ENCODE measurements around the gene BCAP31.
A peak's percentile ranks its signal among the peaks of the same experiment; 100 is the strongest.

The BCAP31 gene

DNA sequence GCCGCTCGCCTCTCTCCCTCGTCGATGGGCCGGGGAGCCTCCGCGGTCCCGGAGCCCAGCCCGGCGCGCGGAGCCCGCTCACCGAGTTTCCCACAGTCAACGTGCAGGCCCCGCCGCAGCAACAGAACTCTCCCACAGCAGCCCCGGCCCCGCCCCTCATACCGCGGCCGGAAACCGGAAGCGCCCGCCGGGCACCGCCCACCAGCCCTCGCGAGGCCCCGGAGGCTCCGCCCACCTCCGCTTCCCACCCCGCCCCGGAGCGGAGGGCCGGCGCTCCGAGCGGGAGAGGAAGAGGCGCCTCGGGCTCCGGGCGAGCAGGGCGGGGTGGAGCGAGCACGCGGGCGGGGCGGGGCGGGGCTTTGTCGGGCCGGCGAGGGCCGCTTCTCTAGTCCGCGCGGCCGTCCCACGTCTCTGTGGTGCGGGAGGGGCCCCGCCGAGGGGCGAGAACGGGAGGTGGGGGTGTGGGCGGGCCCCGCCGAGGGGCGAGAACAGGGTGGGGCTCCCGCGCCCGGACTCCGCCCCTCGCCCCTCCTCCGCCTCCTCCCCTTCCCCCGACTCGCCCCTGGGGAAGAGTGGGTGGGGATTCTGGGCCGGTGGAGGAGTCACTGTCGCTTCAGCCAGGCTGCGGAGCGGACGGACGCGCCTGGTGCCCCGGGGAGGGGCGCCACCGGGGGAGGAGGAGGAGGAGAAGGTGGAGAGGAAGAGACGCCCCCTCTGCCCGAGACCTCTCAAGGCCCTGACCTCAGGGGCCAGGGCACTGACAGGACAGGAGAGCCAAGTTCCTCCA lies at the start of gene BCAP31, which contains the start of gene ABCD1:
TSS of gene BCAP31 (minus strand) at position 136 of the 787 bp plus-strand sequence. CDS start 1,143 bp downstream, outside the sequence.
TSS of gene ABCD1 (plus strand) at position 605 of the 787 bp plus-strand sequence. CDS start 411 bp downstream, outside the sequence.
- H3K27ac ChIP-seq = peak within 1 kb of the TSS; percentile 95
- TF ChIP-seq CTCF (conservative IDR thresholded peaks at IDR 0.05) (no peak), ZFX (IDR thresholded peaks at IDR 0.05) (no peak)

DNA sequence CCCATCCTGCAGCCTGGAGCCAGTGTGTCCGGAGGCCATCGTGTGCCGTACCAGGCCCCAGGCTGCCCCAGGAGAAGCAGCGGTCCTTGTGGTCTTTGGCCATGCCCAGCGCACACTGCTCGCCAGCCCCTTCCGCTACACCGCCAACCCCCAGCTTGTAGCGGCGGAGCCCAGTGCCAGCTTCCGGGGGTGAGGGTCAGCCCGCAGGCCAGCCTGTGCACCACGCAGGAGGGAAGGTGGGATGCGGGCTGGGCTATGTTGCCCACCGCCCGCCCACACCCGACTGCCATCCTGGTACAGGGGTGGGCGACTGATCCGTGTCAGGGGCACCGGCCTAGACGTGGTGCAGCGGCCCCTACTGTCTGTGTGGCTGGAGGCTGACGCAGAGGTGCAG lies 49.0 kb upstream of the BCAP31 start:
- no peak overlapping the region for H3K27ac ChIP-seq
- TF ChIP-seq CTCF (conservative IDR thresholded peaks at IDR 0.05) (no peak), ZFX (IDR thresholded peaks at IDR 0.05) (no peak)

DNA sequence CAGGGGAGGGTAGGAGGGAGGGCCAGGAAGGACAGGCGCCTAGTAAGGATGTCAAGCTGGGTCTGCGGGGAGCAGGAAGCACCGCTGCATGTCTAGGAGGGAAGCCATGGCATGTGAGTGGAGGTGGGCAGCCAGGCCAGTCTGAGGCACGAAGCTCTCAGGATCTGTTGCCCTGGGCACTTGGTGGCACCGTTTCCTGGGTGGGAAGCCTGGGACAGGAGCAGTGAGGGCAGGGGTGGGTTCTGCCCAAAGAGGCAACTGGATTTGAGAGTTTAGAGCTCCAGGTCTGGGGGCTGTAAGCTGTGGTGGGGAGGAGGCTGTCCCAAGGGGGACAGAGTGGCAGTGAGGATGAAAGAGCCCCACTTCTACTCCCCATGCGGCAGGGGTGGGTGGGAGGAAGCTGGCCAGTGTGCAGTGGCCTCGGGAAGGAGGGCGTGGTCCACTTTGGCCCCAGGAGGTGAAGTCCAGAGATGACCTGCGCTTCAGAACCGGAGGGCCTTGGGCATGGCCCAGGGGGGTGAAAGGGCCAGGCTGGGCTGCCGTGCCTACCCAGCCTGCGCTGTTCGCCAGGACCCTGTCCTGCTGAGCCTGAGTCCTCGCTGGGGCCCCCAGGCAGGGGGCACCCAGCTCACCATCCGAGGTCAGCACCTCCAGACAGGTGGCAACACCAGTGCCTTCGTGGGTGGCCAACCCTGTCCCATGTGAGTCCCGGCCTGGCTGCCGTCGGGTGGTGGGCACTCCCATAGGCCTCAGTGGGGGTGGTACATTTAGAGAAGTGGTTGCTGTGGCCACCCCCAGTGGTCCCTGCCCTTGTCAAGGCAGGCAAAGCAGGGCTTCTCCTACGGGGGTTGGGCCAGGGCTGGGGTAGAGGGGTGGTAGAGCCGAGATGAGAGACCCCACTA lies 48.4 kb upstream of the BCAP31 start:
- no peak overlapping the region for H3K27ac ChIP-seq
- no peak for TF ChIP-seq CTCF (conservative IDR thresholded peaks at IDR 0.05)
- TF ChIP-seq ZFX (IDR thresholded peaks at IDR 0.05) = no peak

DNA sequence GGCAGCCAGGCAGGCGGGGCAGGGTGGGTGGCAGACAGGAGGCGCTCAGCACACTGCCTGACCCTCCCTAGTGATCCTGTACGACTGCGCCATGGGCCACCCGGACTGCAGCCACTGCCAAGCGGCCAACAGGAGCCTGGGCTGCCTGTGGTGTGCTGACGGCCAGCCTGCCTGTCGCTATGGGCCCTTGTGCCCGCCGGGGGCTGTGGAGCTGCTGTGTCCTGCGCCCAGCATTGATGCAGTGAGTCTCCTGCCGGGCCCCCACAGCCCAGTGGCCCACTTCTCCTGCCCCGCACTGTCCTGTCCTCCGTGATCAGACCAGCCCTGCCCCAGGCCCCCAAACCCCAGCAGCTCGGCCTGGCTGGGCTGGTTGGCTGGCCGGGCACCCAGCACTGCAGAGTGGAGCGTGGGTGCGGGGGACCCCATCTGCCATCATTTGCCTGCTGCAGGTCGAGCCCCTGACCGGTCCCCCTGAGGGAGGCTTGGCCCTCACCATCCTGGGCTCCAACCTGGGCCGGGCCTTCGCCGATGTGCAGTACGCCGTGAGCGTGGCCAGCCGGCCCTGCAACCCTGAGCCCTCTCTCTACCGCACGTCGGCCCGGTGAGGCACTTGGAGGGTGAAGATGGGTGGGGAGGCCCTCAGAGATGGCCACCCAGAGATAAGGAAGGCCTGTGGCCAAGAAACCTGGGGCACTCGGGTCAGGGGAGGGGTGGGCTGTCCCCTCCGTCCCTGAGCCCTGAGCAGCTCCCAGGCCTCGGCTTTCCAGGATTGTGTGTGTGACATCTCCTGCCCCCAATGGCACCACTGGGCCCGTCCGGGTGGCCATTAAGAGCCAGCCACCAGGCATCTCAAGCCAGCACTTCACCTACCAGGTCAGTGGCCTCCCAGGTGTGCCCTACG lies 47.5 kb upstream of the BCAP31 start:
- TF ChIP-seq ZFX (IDR thresholded peaks at IDR 0.05) (no peak), CTCF (conservative IDR thresholded peaks at IDR 0.05) (no peak)
- H3K27ac ChIP-seq = no peak overlapping the region

DNA sequence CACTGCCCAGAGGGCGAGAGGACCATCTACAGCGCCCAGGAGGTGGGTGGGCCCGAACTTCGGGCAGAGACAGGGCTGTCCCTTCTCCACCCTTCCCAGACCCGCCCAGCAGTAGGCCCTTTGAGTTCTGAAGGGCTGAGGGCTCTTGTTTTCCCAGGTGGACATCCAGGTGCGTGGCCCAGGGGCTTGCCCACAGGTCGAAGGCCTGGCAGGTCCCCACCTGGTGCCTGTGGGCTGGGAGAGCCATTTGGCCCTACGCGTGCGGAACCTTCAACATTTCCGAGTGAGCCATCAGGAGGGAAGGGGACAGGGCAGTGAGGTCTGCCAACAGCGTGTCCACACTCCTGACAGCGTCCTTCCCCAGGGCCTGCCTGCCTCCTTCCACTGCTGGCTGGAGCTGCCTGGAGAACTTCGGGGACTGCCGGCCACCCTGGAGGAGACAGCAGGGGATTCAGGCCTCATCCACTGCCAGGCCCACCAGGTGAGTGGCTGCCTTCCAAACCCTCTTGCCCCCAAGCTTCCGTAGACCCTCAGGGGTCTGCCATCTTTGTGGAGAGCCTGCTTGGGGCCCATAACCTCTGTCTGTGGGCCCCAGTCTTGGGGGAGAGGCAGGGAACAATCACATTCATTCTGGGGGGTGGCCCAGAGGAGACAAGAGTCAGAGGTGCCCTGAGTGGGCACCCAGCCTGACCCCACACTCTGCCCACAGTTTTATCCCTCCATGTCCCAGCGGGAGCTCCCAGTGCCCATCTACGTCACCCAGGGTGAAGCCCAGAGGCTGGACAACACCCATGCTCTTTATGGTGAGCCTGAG lies 46.6 kb upstream of the BCAP31 start:
- TF ChIP-seq CTCF (conservative IDR thresholded peaks at IDR 0.05) (no peak), ZFX (IDR thresholded peaks at IDR 0.05) (no peak)
- H3K27ac ChIP-seq = no peak overlapping the region

DNA sequence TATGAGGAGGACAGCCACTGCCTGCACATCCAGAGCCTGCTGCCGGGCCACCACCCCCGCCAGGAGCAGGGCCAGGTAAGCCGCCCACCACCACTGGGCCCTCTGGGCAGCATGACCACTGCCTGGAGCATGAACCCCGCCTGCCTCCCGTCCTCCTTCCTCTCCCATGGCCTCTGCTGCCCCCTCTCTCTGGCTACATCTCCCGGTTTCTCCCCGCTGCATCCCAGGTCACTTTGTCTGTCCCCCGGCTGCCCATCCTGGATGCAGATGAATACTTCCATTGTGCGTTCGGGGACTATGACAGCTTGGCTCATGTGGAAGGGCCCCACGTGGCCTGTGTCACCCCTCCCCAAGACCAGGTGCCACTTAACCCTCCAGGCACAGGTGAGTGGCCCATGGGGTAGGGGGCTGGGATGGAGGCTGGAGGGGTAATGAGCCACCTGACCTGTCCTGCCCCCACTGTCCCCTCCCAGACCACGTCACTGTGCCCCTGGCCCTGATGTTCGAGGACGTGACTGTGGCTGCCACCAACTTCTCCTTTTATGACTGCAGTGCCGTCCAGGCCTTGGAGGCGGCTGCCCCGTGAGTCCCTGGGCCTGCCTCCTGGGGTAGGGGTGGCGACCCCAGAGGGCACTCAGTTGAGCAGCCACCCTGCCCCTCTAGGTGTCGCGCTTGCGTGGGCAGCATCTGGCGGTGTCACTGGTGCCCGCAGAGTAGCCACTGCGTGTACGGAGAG lies 45.8 kb upstream of the BCAP31 start:
- TF ChIP-seq CTCF (conservative IDR thresholded peaks at IDR 0.05) (no peak), ZFX (IDR thresholded peaks at IDR 0.05) (no peak)

More for the DNA sequence above, 45.8 kb upstream of the BCAP31 start:
- H3K27ac ChIP-seq = no peak overlapping the region
